Endothelial cell of umbilical vein (primary cell): Measurements from ENCODE around the gene MCOLN2.

Source experiments
- EZH2 ChIP-seq: IDR thresholded peaks from 2 replicates; pipeline ENCODE4 v1.6.1; 2012; ENCODE audit warnings: borderline replicate concordance, low read depth, mild to moderate bottlenecking, moderate library complexity, low read length, inconsistent platforms; ENCODE audit not compliant: severe bottlenecking
- FOS ChIP-seq: IDR thresholded peaks from 2 replicates; pipeline ENCODE4 v1.6.1; 2011; ENCODE audit warnings: mild to moderate bottlenecking, low read length, moderate library complexity, borderline replicate concordance; ENCODE audit not compliant: insufficient read depth
- MYC ChIP-seq: IDR thresholded peaks from one replicate; pipeline ENCODE4 v1.6.1; 2011; ENCODE audit warnings: mild to moderate bottlenecking, low read depth, low read length
- POLR2A ChIP-seq: IDR thresholded peaks from 2 replicates; pipeline ENCODE4 v1.6.1; 2012; ENCODE audit warnings: low read depth, mild to moderate bottlenecking, control low read depth, low read length
- TF ChIP-seq, protein P1 (sequence below): IDR thresholded peaks from 2 replicates; pipeline ENCODE4 v1.6.1; 2011; ENCODE audit not compliant: insufficient read depth, insufficient read length
- TF ChIP-seq, protein P2 (sequence below), 2 donors: IDR thresholded peaks; 1 replicate in 1 of 2; 2 replicates in 1 of 2; pipeline ENCODE4 v1.5.1; 2011; ENCODE audit warnings: low read length in 2 of 2, mild to moderate bottlenecking in 2 of 2, moderate library complexity in 2 of 2, control low read depth in 1 of 2, inconsistent platforms in 1 of 2, low read depth in 1 of 2; ENCODE audit not compliant: insufficient read depth in 1 of 2; ENCODE audit errors: extremely low read depth in 1 of 2

GRCh38 chr1:84889437-84889836 lies 107.5 kb downstream of the MCOLN2 start:
- TF ChIP-seq, protein P1, sequence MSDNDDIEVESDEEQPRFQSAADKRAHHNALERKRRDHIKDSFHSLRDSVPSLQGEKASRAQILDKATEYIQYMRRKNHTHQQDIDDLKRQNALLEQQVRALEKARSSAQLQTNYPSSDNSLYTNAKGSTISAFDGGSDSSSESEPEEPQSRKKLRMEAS = no peak
- TF ChIP-seq, protein P2, sequence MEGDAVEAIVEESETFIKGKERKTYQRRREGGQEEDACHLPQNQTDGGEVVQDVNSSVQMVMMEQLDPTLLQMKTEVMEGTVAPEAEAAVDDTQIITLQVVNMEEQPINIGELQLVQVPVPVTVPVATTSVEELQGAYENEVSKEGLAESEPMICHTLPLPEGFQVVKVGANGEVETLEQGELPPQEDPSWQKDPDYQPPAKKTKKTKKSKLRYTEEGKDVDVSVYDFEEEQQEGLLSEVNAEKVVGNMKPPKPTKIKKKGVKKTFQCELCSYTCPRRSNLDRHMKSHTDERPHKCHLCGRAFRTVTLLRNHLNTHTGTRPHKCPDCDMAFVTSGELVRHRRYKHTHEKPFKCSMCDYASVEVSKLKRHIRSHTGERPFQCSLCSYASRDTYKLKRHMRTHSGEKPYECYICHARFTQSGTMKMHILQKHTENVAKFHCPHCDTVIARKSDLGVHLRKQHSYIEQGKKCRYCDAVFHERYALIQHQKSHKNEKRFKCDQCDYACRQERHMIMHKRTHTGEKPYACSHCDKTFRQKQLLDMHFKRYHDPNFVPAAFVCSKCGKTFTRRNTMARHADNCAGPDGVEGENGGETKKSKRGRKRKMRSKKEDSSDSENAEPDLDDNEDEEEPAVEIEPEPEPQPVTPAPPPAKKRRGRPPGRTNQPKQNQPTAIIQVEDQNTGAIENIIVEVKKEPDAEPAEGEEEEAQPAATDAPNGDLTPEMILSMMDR (IDR thresholded peaks at IDR 0.05; ENCODE audit: extremely low read depth in 1 of 2, insufficient read depth in 1 of 2, low read depth in 1 of 2, low read length in 2 of 2) = no peak
- TF ChIP-seq FOS (no peak), MYC (no peak), POLR2A (no peak), EZH2 (no peak)
